ENCODE measurements around the gene KLF15. TPM values are rescaled to one million over a fixed set of nuclear protein-coding genes. Genes with fewer than 3 reads are reported as not detected.

The KLF15 gene
- total RNA-seq, 1 experiment from 2014 or later, result 14.7 TPM

- TF ChIP-seq ARID4B (CRISPR knock-in tag; IDR thresholded peaks at IDR 0.05; ENCODE audit: borderline replicate concordance), result no peak
- no peak for TF ChIP-seq ETV6 (CRISPR knock-in tag; IDR thresholded peaks at IDR 0.05)
- no peak for TF ChIP-seq ATF3 (CRISPR knock-in tag; conservative IDR thresholded peaks at IDR 0.05)
Observed at GRCh38 chr3:126322181-126322967, 34.8 kb downstream of the KLF15 start (continued).

DNA sequence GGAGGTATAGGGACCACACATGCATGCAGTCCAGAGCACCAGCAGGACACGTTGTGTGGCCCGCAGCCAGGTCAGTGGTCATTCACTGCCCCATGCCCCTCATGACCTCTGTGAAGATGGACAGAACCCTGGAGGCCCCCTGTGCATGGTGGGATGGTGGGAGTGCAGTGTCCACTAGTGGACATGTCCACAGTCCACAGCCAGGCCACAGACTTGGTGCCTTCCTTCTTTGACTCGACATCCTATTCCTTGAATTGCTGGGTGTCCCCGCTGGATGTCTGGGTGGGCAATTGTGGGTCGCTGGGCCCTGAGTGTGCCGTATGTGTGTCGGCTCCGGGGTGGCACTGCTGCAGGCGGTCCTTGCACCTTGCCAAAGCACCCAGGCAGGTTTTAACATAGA, 35.7 kb downstream of the KLF15 start:
- Mint-ChIP-seq H3K4me1 (no peaks in the 10 kb centered on the region), H3K4me3 (no peak overlapping the region), H3K9me3 (peaks cover 4% of the 10 kb centered on the region), H3K27ac (no peak overlapping the region), H3K36me3 (peaks cover 2% of the 10 kb centered on the region), H3K27me3 (ENCODE audit: low read depth) (no peaks in the 10 kb centered on the region)
- ATAC-seq (no peak), DNase-seq (ENCODE audit: low spot score) (no peak)
- CTCF ChIA-PET, result interaction anchor here (1.1 kb wide), 1 partner anchor 69 kb away, joined by 3 read pairs; no protein-coding TSS in a partner anchor
- POLR2A ChIA-PET, result no interaction called here
- TF ChIP-seq, protein P1, sequence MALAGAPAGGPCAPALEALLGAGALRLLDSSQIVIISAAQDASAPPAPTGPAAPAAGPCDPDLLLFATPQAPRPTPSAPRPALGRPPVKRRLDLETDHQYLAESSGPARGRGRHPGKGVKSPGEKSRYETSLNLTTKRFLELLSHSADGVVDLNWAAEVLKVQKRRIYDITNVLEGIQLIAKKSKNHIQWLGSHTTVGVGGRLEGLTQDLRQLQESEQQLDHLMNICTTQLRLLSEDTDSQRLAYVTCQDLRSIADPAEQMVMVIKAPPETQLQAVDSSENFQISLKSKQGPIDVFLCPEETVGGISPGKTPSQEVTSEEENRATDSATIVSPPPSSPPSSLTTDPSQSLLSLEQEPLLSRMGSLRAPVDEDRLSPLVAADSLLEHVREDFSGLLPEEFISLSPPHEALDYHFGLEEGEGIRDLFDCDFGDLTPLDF (CRISPR knock-in tag; IDR thresholded peaks at IDR 0.05), result no peak
- TF ChIP-seq ZNF219 (CRISPR knock-in tag; IDR thresholded peaks at IDR 0.05; ENCODE audit: borderline replicate concordance), result no peak

DNA sequence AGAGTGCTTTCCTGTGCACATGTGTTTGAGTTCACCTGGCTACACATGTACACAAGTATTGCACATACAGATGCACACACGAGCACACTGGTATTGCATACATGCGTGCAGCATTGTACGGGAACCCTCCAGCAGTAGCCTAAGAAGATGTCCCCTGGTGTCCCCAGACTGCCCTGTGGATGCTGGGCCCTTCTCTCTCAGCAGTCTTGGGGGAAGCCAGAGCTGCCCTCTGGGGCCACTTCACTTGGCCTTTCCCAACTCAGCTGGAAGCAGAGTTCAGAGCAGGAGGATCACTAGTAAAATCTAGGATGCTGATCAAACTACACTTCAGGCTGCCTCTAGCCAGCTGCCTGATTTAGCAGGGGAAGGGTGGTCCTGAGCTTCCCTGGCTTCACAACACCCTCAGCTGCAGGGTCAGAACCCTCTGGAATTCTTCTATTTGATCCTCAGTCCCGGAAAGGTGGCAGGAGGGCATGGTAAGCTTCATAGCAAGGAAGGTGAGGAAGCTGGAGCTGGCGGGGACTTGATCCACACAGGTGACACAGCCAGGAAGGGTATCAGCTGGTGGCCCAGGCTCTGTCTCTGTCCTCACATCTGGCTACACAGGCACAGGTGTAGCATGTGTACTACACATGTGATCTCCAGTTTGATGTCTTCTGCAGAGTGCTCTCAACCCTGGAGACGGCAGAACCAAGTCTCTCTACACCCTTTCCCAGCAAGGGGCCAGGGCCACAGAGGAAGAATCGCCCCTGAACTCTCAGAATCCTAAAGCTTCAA, 36.5 kb downstream of the KLF15 start:
- H3K4me3 Mint-ChIP-seq, result no peak overlapping the region
- DNase-seq (ENCODE audit: low spot score) (no peak), ATAC-seq (no peak)
- H3K36me3 Mint-ChIP-seq, result no peaks in the 10 kb centered on the region
- ChIA-PET POLR2A (no interaction called here), CTCF (interaction anchor here (1.1 kb wide), 1 partner anchor 69 kb away, joined by 3 read pairs; no protein-coding TSS in a partner anchor)
- no peak overlapping the region for H3K27ac Mint-ChIP-seq
- H3K27me3 Mint-ChIP-seq (ENCODE audit: low read depth), result no peaks in the 10 kb centered on the region
- no peaks in the 10 kb centered on the region; the same call in 1 of the 2 replicates for H3K9me3 Mint-ChIP-seq
- peaks cover 6% of the 10 kb centered on the region for H3K4me1 Mint-ChIP-seq
- TF ChIP-seq ATF6 (CRISPR knock-in tag; IDR thresholded peaks at IDR 0.05) (no peak), FOXK1 (CRISPR knock-in tag; IDR thresholded peaks at IDR 0.05) (no peak), ZSCAN18 (CRISPR knock-in tag; IDR thresholded peaks at IDR 0.05) (no peak), ZNF317 (CRISPR knock-in tag; IDR thresholded peaks at IDR 0.05; ENCODE audit: borderline replicate concordance, low read depth) (no peak), JUN (CRISPR knock-in tag; IDR thresholded peaks at IDR 0.05) (no peak), GTF2I (CRISPR knock-in tag; conservative IDR thresholded peaks at IDR 0.05) (no peak), ZNF396 (CRISPR knock-in tag; IDR thresholded peaks at IDR 0.05; ENCODE audit: borderline replicate concordance) (no peak), ZNF232 (CRISPR knock-in tag; IDR thresholded peaks at IDR 0.05) (no peak), GRHL2 (CRISPR knock-in tag; IDR thresholded peaks at IDR 0.05; ENCODE audit: insufficient replicate concordance, severe bottlenecking) (no peak)
- TF ChIP-seq, protein P2, sequence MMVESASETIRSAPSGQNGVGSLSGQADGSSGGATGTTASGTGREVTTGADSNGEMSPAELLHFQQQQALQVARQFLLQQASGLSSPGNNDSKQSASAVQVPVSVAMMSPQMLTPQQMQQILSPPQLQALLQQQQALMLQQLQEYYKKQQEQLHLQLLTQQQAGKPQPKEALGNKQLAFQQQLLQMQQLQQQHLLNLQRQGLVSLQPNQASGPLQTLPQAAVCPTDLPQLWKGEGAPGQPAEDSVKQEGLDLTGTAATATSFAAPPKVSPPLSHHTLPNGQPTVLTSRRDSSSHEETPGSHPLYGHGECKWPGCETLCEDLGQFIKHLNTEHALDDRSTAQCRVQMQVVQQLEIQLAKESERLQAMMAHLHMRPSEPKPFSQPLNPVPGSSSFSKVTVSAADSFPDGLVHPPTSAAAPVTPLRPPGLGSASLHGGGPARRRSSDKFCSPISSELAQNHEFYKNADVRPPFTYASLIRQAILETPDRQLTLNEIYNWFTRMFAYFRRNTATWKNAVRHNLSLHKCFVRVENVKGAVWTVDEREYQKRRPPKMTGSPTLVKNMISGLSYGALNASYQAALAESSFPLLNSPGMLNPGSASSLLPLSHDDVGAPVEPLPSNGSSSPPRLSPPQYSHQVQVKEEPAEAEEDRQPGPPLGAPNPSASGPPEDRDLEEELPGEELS (CRISPR knock-in tag; IDR thresholded peaks at IDR 0.05), result no peak
- TF ChIP-seq, protein P3, sequence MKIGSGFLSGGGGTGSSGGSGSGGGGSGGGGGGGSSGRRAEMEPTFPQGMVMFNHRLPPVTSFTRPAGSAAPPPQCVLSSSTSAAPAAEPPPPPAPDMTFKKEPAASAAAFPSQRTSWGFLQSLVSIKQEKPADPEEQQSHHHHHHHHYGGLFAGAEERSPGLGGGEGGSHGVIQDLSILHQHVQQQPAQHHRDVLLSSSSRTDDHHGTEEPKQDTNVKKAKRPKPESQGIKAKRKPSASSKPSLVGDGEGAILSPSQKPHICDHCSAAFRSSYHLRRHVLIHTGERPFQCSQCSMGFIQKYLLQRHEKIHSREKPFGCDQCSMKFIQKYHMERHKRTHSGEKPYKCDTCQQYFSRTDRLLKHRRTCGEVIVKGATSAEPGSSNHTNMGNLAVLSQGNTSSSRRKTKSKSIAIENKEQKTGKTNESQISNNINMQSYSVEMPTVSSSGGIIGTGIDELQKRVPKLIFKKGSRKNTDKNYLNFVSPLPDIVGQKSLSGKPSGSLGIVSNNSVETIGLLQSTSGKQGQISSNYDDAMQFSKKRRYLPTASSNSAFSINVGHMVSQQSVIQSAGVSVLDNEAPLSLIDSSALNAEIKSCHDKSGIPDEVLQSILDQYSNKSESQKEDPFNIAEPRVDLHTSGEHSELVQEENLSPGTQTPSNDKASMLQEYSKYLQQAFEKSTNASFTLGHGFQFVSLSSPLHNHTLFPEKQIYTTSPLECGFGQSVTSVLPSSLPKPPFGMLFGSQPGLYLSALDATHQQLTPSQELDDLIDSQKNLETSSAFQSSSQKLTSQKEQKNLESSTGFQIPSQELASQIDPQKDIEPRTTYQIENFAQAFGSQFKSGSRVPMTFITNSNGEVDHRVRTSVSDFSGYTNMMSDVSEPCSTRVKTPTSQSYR (CRISPR knock-in tag; IDR thresholded peaks at IDR 0.05), result no peak

All from WTC11 (cell line).